ENCODE measurements around the gene CENPK. TPM values are rescaled to one million over a fixed set of nuclear protein-coding genes. Genes with fewer than 3 reads are reported as not detected.
A peak's percentile ranks its signal among the peaks of the same experiment; 100 is the strongest.

Gene CENPK
- total RNA-seq, 1 donor from 2014 or later, result 15.1 TPM

- CTCF ChIA-PET, result interaction anchor here (0.6 to 5.7 kb wide), 8 partner anchors 9 to 714 kb away, joined by 3 to 90 read pairs (median 12); no protein-coding TSS in a partner anchor
- no peaks in the 10 kb centered on the region for H3K9me3 Mint-ChIP-seq
- H3K4me3 Mint-ChIP-seq, result no peak within 1 kb of the TSS
- no peaks in the 10 kb centered on the region for H3K27me3 Mint-ChIP-seq
- ATAC-seq (ENCODE audit: low read depth), result peak; percentile 87
- intact Hi-C loops (cut with micrococcal nuclease), result loop anchor here (1.0 to 10.0 kb wide), 5 partner anchors 82 to 1036 kb away; partner anchors contain the start of genes CENPK, ERBIN, PPWD1 and SREK1
- H3K4me1 Mint-ChIP-seq, result peaks cover 9% of the 10 kb centered on the region
- TF ChIP-seq CTCF (IDR thresholded peaks at IDR 0.05), result no peak
- peak within 1 kb of the TSS; percentile 83 for H3K27ac Mint-ChIP-seq
- DNase-seq, result peak; percentile 61
- POLR2A ChIA-PET, result interaction anchor here (0.6 to 3.9 kb wide), 7 partner anchors 19 to 446 kb away, joined by 3 to 17 read pairs (median 6); partner anchors contain the start of genes CENPK and PPWD1
- peaks cover 8% of the 10 kb centered on the region for H3K36me3 Mint-ChIP-seq (ENCODE audit: low read depth)
Measured at GRCh38 chr5:65481635-65482295, 81.2 kb downstream of the CENPK start, which contains the start of gene ADAMTS6. TSS of gene ADAMTS6 (minus strand) at chr5:65481920. CDS start at chr5:65473673, 8,247 bp downstream.

GRCh38 chr5:65481171-65481581 is 81.8 kb downstream of the CENPK start:
- intact Hi-C loops (cut with micrococcal nuclease), result loop anchor here (5.0 to 10.0 kb wide), 3 partner anchors 446 to 1036 kb away; partner anchors contain the start of genes ERBIN and SREK1
- H3K36me3 Mint-ChIP-seq (ENCODE audit: low read depth), result peaks cover 8% of the 10 kb centered on the region
- no peak overlapping the region for H3K4me3 Mint-ChIP-seq
- no peak for DNase-seq
- POLR2A ChIA-PET, result interaction anchor here (0.7 to 3.9 kb wide), 2 partner anchors 22 to 82 kb away, joined by 5 to 17 read pairs; partner anchors contain the start of genes CENPK and PPWD1
- H3K9me3 Mint-ChIP-seq, result no peaks in the 10 kb centered on the region
- no peak for TF ChIP-seq CTCF (IDR thresholded peaks at IDR 0.05)
- ATAC-seq (ENCODE audit: low read depth), result peak; percentile 12
- H3K27me3 Mint-ChIP-seq, result no peaks in the 10 kb centered on the region
- peaks cover 9% of the 10 kb centered on the region for H3K4me1 Mint-ChIP-seq
- H3K27ac Mint-ChIP-seq, result peak overlapping the region; percentile 83
- CTCF ChIA-PET, result interaction anchor here (1.0 to 5.7 kb wide), 4 partner anchors 9 to 670 kb away, joined by 3 to 90 read pairs (median 34); no protein-coding TSS in a partner anchor

GRCh38 chr5:65480306-65480865 is 82.6 kb downstream of the CENPK start:
- no peak for DNase-seq

GRCh38 chr5:65479527-65479926 is 83.4 kb downstream of the CENPK start:
- DNase-seq, result no peak
- no peak for ATAC-seq (ENCODE audit: low read depth)
- POLR2A ChIA-PET, result no interaction called here
- Mint-ChIP-seq H3K4me3 (no peak overlapping the region), H3K27ac (no peak overlapping the region), H3K4me1 (peaks cover 9% of the 10 kb centered on the region), H3K9me3 (no peaks in the 10 kb centered on the region), H3K27me3 (no peaks in the 10 kb centered on the region), H3K36me3 (ENCODE audit: low read depth) (peaks cover 8% of the 10 kb centered on the region)
- CTCF ChIA-PET, result no interaction called here
- no peak for TF ChIP-seq CTCF (IDR thresholded peaks at IDR 0.05)
- intact Hi-C loops (cut with micrococcal nuclease), result loop anchor here (2.0 kb wide), 1 partner anchor 15 kb away; no protein-coding TSS in a partner anchor

More at GRCh38 chr5:65480306-65480865, 82.6 kb downstream of the CENPK start:
- no peaks in the 10 kb centered on the region for H3K9me3 Mint-ChIP-seq
- no peak overlapping the region for H3K4me3 Mint-ChIP-seq
- H3K27ac Mint-ChIP-seq, result no peak overlapping the region
- ChIA-PET CTCF (interaction anchor here (1.0 to 5.7 kb wide), 3 partner anchors 10 to 669 kb away, joined by 3 to 90 read pairs (median 21); no protein-coding TSS in a partner anchor), POLR2A (interaction anchor here (0.6 to 3.9 kb wide), 3 partner anchors 82 to 1059 kb away, joined by 3 to 17 read pairs (median 3); partner anchors contain the start of genes CENPK and PPWD1)
- no peaks in the 10 kb centered on the region for H3K27me3 Mint-ChIP-seq
- H3K36me3 Mint-ChIP-seq (ENCODE audit: low read depth), result peaks cover 8% of the 10 kb centered on the region
- ATAC-seq (ENCODE audit: low read depth), result peak; percentile 29
- TF ChIP-seq CTCF (IDR thresholded peaks at IDR 0.05), result no peak
- intact Hi-C loops (cut with micrococcal nuclease), result loop anchor here (1.0 to 10.0 kb wide), 4 partner anchors 144 to 1037 kb away; partner anchors contain the start of genes ERBIN, SREK1 and TRIM23
- peaks cover 9% of the 10 kb centered on the region for H3K4me1 Mint-ChIP-seq
